T-helper 2 cell treated with Interferon-gamma antibody and Interleukin-4, amounts not matched to agents 5 μg/mL and 100 μg/mL, for 36 hours (primary cell): ENCODE data around the gene MEF2A.

Experiments
- DNase-seq: peaks from one replicate; pipeline ENCODE4 v3.0.0; 2021; ENCODE audit warnings: low spot score
- H3K27ac Mint-ChIP-seq: one replicate; pipeline ENCODE4 v1.8.0; 2021; ENCODE audit warnings: mild to moderate bottlenecking, mixed read lengths
- H3K27me3 Mint-ChIP-seq: one replicate; pipeline ENCODE4 v1.8.0; 2021; ENCODE audit warnings: low read depth, mixed read lengths
- H3K36me3 Mint-ChIP-seq: one replicate; pipeline ENCODE4 v1.8.0; 2021; ENCODE audit warnings: low read depth, mixed read lengths
- H3K4me1 Mint-ChIP-seq: one replicate; pipeline ENCODE4 v1.8.0; 2021; ENCODE audit warnings: low read depth, mixed read lengths
- H3K4me3 Mint-ChIP-seq: one replicate; pipeline ENCODE4 v1.8.0; 2022; ENCODE audit warnings: mild to moderate bottlenecking, moderate library complexity, mixed read lengths
- H3K9me3 Mint-ChIP-seq: one replicate; pipeline ENCODE4 v1.8.0; 2021; ENCODE audit warnings: mixed read lengths

Gene MEF2A

GRCh38 chr15:99628374-99629001, 62.7 kb downstream of the MEF2A start:
- peaks cover 34% of the 10 kb centered on the region for H3K36me3 Mint-ChIP-seq
- H3K27me3 Mint-ChIP-seq, result no peaks in the 10 kb centered on the region
- H3K27ac Mint-ChIP-seq, result no peak overlapping the region
- H3K9me3 Mint-ChIP-seq, result peaks cover 27% of the 10 kb centered on the region
- no peak for DNase-seq
- peaks cover 19% of the 10 kb centered on the region for H3K4me1 Mint-ChIP-seq
- no peak overlapping the region for H3K4me3 Mint-ChIP-seq

GRCh38 chr15:99630607-99631131, 64.9 kb downstream of the MEF2A start:
- H3K4me3 Mint-ChIP-seq, result no peak overlapping the region

GRCh38 chr15:99631255-99631654, 65.5 kb downstream of the MEF2A start:
- peaks cover 14% of the 10 kb centered on the region for H3K4me1 Mint-ChIP-seq
- no peak overlapping the region for H3K4me3 Mint-ChIP-seq
- H3K9me3 Mint-ChIP-seq, result peaks cover 19% of the 10 kb centered on the region
- no peaks in the 10 kb centered on the region for H3K27me3 Mint-ChIP-seq
- H3K27ac Mint-ChIP-seq, result peak overlapping the region; percentile 6
- H3K36me3 Mint-ChIP-seq, result peaks cover 37% of the 10 kb centered on the region
- no peak for DNase-seq

More at GRCh38 chr15:99630607-99631131, 64.9 kb downstream of the MEF2A start:
- DNase-seq, result no peak
- Mint-ChIP-seq H3K36me3 (peaks cover 37% of the 10 kb centered on the region), H3K27me3 (no peaks in the 10 kb centered on the region), H3K4me1 (peaks cover 19% of the 10 kb centered on the region), H3K27ac (no peak overlapping the region), H3K9me3 (peaks cover 20% of the 10 kb centered on the region)

- Mint-ChIP-seq H3K4me1 (peaks cover 10% of the 10 kb centered on the region), H3K27me3 (no peaks in the 10 kb centered on the region), H3K27ac (no peak overlapping the region), H3K9me3 (peaks cover 23% of the 10 kb centered on the region), H3K36me3 (peaks cover 40% of the 10 kb centered on the region), H3K4me3 (no peak overlapping the region)
- no peak for DNase-seq
Measured at GRCh38 chr15:99632521-99632920, 66.7 kb downstream of the MEF2A start.

GRCh38 chr15:99633655-99634054, 67.9 kb downstream of the MEF2A start:
- H3K4me3 Mint-ChIP-seq, result no peak overlapping the region
- H3K36me3 Mint-ChIP-seq, result peaks cover 44% of the 10 kb centered on the region
- H3K27me3 Mint-ChIP-seq, result no peaks in the 10 kb centered on the region
- H3K9me3 Mint-ChIP-seq, result peaks cover 29% of the 10 kb centered on the region
- H3K4me1 Mint-ChIP-seq, result peaks cover 10% of the 10 kb centered on the region
- DNase-seq, result no peak
- H3K27ac Mint-ChIP-seq, result no peak overlapping the region

- Mint-ChIP-seq H3K27ac (no peak overlapping the region), H3K36me3 (peaks cover 45% of the 10 kb centered on the region), H3K4me1 (peaks cover 17% of the 10 kb centered on the region), H3K9me3 (peaks cover 30% of the 10 kb centered on the region), H3K27me3 (no peaks in the 10 kb centered on the region), H3K4me3 (no peak overlapping the region)
- no peak for DNase-seq
Measured at GRCh38 chr15:99634576-99634975, 68.8 kb downstream of the MEF2A start.

- Mint-ChIP-seq H3K36me3 (peaks cover 43% of the 10 kb centered on the region), H3K4me3 (no peak overlapping the region), H3K27me3 (no peaks in the 10 kb centered on the region), H3K27ac (no peak overlapping the region), H3K4me1 (peaks cover 20% of the 10 kb centered on the region), H3K9me3 (peaks cover 30% of the 10 kb centered on the region)
- DNase-seq, result no peak
Measured at GRCh38 chr15:99635145-99635544, 69.4 kb downstream of the MEF2A start.

GRCh38 chr15:99635794-99636193, 70.0 kb downstream of the MEF2A start:
- Mint-ChIP-seq H3K4me3 (no peak overlapping the region), H3K9me3 (peaks cover 30% of the 10 kb centered on the region), H3K27ac (no peak overlapping the region), H3K36me3 (peaks cover 44% of the 10 kb centered on the region), H3K27me3 (no peaks in the 10 kb centered on the region), H3K4me1 (peaks cover 17% of the 10 kb centered on the region)
- DNase-seq, result no peak

GRCh38 chr15:99644913-99645542, 79.2 kb downstream of the MEF2A start:
- H3K36me3 Mint-ChIP-seq, result peaks cover 52% of the 10 kb centered on the region
- peaks cover 34% of the 10 kb centered on the region for H3K9me3 Mint-ChIP-seq
- no peak for DNase-seq
- H3K27ac Mint-ChIP-seq, result no peak overlapping the region
- H3K27me3 Mint-ChIP-seq, result no peaks in the 10 kb centered on the region
- H3K4me1 Mint-ChIP-seq, result peaks cover 4% of the 10 kb centered on the region
- H3K4me3 Mint-ChIP-seq, result no peak overlapping the region

GRCh38 chr15:99645543-99645935, 79.8 kb downstream of the MEF2A start:
- no peak overlapping the region for H3K4me3 Mint-ChIP-seq
- H3K27me3 Mint-ChIP-seq, result no peaks in the 10 kb centered on the region
- H3K36me3 Mint-ChIP-seq, result peaks cover 55% of the 10 kb centered on the region
- DNase-seq, result no peak
- peaks cover 3% of the 10 kb centered on the region for H3K4me1 Mint-ChIP-seq
- no peak overlapping the region for H3K27ac Mint-ChIP-seq
- H3K9me3 Mint-ChIP-seq, result peaks cover 34% of the 10 kb centered on the region

GRCh38 chr15:99645951-99646350, 80.2 kb downstream of the MEF2A start:
- no peaks in the 10 kb centered on the region for H3K27me3 Mint-ChIP-seq
- no peak for DNase-seq
- no peak overlapping the region for H3K4me3 Mint-ChIP-seq
- peaks cover 34% of the 10 kb centered on the region for H3K9me3 Mint-ChIP-seq
- H3K36me3 Mint-ChIP-seq, result peaks cover 52% of the 10 kb centered on the region
- no peak overlapping the region for H3K27ac Mint-ChIP-seq
- peaks cover 3% of the 10 kb centered on the region for H3K4me1 Mint-ChIP-seq

GRCh38 chr15:99651023-99651807, 85.4 kb downstream of the MEF2A start:
- Mint-ChIP-seq H3K36me3 (peaks cover 18% of the 10 kb centered on the region), H3K27ac (no peak overlapping the region), H3K4me3 (no peak overlapping the region), H3K27me3 (no peaks in the 10 kb centered on the region), H3K4me1 (peaks cover 6% of the 10 kb centered on the region), H3K9me3 (peaks cover 12% of the 10 kb centered on the region)
- DNase-seq, result no peak

GRCh38 chr15:99656205-99656604, 90.4 kb downstream of the MEF2A start:
- H3K9me3 Mint-ChIP-seq, result no peaks in the 10 kb centered on the region
- H3K36me3 Mint-ChIP-seq, result peaks cover 22% of the 10 kb centered on the region
- DNase-seq, result no peak
- no peak overlapping the region for H3K4me3 Mint-ChIP-seq
- H3K4me1 Mint-ChIP-seq, result peaks cover 25% of the 10 kb centered on the region
- no peaks in the 10 kb centered on the region for H3K27me3 Mint-ChIP-seq
- no peak overlapping the region for H3K27ac Mint-ChIP-seq

- Mint-ChIP-seq H3K27me3 (no peaks in the 10 kb centered on the region), H3K36me3 (peaks cover 19% of the 10 kb centered on the region), H3K4me1 (peaks cover 23% of the 10 kb centered on the region), H3K4me3 (no peak overlapping the region), H3K9me3 (no peaks in the 10 kb centered on the region), H3K27ac (no peak overlapping the region)
- DNase-seq, result no peak
Measured at GRCh38 chr15:99657996-99658395, 92.2 kb downstream of the MEF2A start.
